ENCODE measurements around the gene FBXO38.

- no peak for TF ChIP-seq CTCF (IDR thresholded peaks at IDR 0.05)
- no peak for TF ChIP-seq POLR2A (IDR thresholded peaks at IDR 0.05)
These were observed 32.7 kb downstream of the FBXO38 start for GRCh38 chr5:148416416-148416815.

Data from breast epithelium (tissue), 3 donors.